Renal cortex interstitium (tissue), 15 donors: Measurements from ENCODE around the gene REPIN1. TPM values are rescaled to one million over a fixed set of nuclear protein-coding genes. Genes with fewer than 3 reads are reported as not detected.
A peak's percentile ranks its signal among the peaks of the same experiment; 100 is the strongest.

Source experiments
- DNase-seq, 11 donors: peaks; one replicate each; pipeline ENCODE4 v3.0.0-alpha.2; 2013; ENCODE audit warnings: low read depth in 9 of 11, low spot score in 4 of 11; ENCODE audit errors: extremely low read depth in 1 of 11
- long read RNA-seq, 16 experiments: transcript quantifications; one replicate each; lab custom pipeline, GENCODE V29; 2026
- polyA plus RNA-seq, 3 donors: library from polyadenylated mRNA; unstranded; fragments of 120-200 nt; gene quantifications; one replicate each; pipeline ENCODE4 v1.2.1, GENCODE V29; 2013; ENCODE audit not compliant: insufficient read length in 3 of 3

REPIN1 gene
- 100 to 1,000 TPM in 2 of 3 donors, 10 to 100 TPM in 1; 80.5 to 110 (median 109) TPM for polyA plus RNA-seq
- long read RNA-seq, donor 1, transcript REPIN1-203 (2 exons, 2,969 nt), result minor isoform, 9 of 87 reads
- long read RNA-seq, donor 1, transcript REPIN1-214 (3 exons, 2,058 nt), result minor isoform, 5 of 87 reads
- long read RNA-seq, donor 1, transcript REPIN1-202 (1 exons, 2,876 nt), result major isoform, 66 of 87 reads
- long read RNA-seq, donor 1, partial matches to known transcripts, result 0 of 87 reads
- long read RNA-seq, donor 1, other reads (novel, unspliced or antisense), result 0 of 87 reads
- long read RNA-seq, donor 2, transcript REPIN1-203 (2 exons, 2,969 nt), result minor isoform, 7 of 86 reads
- long read RNA-seq, donor 2, transcript REPIN1-207 (2 exons, 1,064 nt), result minor isoform, 5 of 86 reads
- long read RNA-seq, donor 2, transcript REPIN1-202 (1 exons, 2,876 nt), result major isoform, 68 of 86 reads
- long read RNA-seq, donor 2, partial matches to known transcripts, result 0 of 86 reads
- long read RNA-seq, donor 2, other reads (novel, unspliced or antisense), result 0 of 86 reads
- long read RNA-seq, donor 3, transcript REPIN1-202 (1 exons, 2,876 nt), result major isoform, 152 of 191 reads
- long read RNA-seq, donor 3, transcript REPIN1-214 (3 exons, 2,058 nt), result minor isoform, 7 of 191 reads
- long read RNA-seq, donor 3, transcript REPIN1-207 (2 exons, 1,064 nt), result minor isoform, 7 of 191 reads
- long read RNA-seq, donor 3, transcript REPIN1-203 (2 exons, 2,969 nt), result minor isoform, 22 of 191 reads
- long read RNA-seq, donor 3, partial matches to known transcripts, result 0 of 191 reads
- long read RNA-seq, donor 3, other reads (novel, unspliced or antisense), result 0 of 191 reads
- long read RNA-seq, donor 4, transcript REPIN1-203 (2 exons, 2,969 nt), result minor isoform, 11 of 95 reads
- long read RNA-seq, donor 4, transcript REPIN1-202 (1 exons, 2,876 nt), result major isoform, 78 of 95 reads
- long read RNA-seq, donor 4, partial matches to known transcripts, result 0 of 95 reads
- long read RNA-seq, donor 4, other reads (novel, unspliced or antisense), result 0 of 95 reads
- long read RNA-seq, donor 5, result 0 reads
- long read RNA-seq, donor 6, transcript REPIN1-203 (2 exons, 2,969 nt), result minor isoform, 8 of 118 reads
- long read RNA-seq, donor 6, transcript REPIN1-202 (1 exons, 2,876 nt), result major isoform, 104 of 118 reads
- long read RNA-seq, donor 6, partial matches to known transcripts, result 0 of 118 reads
- long read RNA-seq, donor 6, other reads (novel, unspliced or antisense), result 0 of 118 reads
- long read RNA-seq, donor 7, transcript REPIN1-202 (1 exons, 2,876 nt), result major isoform, 141 of 155 reads
- long read RNA-seq, donor 7, transcript REPIN1-203 (2 exons, 2,969 nt), result minor isoform, 11 of 155 reads
- long read RNA-seq, donor 7, partial matches to known transcripts, result 0 of 155 reads
- long read RNA-seq, donor 7, other reads (novel, unspliced or antisense), result 0 of 155 reads
- long read RNA-seq, donor 8, result 0 reads
- long read RNA-seq, donor 9, transcript REPIN1-202 (1 exons, 2,876 nt), result major isoform, 86 of 109 reads
- long read RNA-seq, donor 9, transcript REPIN1-203 (2 exons, 2,969 nt), result minor isoform, 10 of 109 reads
- long read RNA-seq, donor 9, transcript REPIN1-214 (3 exons, 2,058 nt), result minor isoform, 8 of 109 reads
- long read RNA-seq, donor 9, partial matches to known transcripts, result 0 of 109 reads
- long read RNA-seq, donor 9, other reads (novel, unspliced or antisense), result 0 of 109 reads
- long read RNA-seq, donor 10, transcript REPIN1-203 (2 exons, 2,969 nt), result minor isoform, 8 of 139 reads
- long read RNA-seq, donor 10, transcript REPIN1-202 (1 exons, 2,876 nt), result major isoform, 126 of 139 reads
- long read RNA-seq, donor 10, partial matches to known transcripts, result 0 of 139 reads
- long read RNA-seq, donor 10, other reads (novel, unspliced or antisense), result 0 of 139 reads
- long read RNA-seq, donor 11, transcript REPIN1-214 (3 exons, 2,058 nt), result minor isoform, 6 of 87 reads
- long read RNA-seq, donor 11, transcript REPIN1-202 (1 exons, 2,876 nt), result major isoform, 67 of 87 reads
- long read RNA-seq, donor 11, transcript REPIN1-203 (2 exons, 2,969 nt), result minor isoform, 13 of 87 reads
- long read RNA-seq, donor 11, partial matches to known transcripts, result 0 of 87 reads
- long read RNA-seq, donor 11, other reads (novel, unspliced or antisense), result 0 of 87 reads
- long read RNA-seq, donor 12, transcript REPIN1-202 (1 exons, 2,876 nt), result major isoform, 38 of 50 reads
- long read RNA-seq, donor 12, transcript REPIN1-203 (2 exons, 2,969 nt), result minor isoform, 8 of 50 reads
- long read RNA-seq, donor 12, partial matches to known transcripts, result 0 of 50 reads
- long read RNA-seq, donor 12, other reads (novel, unspliced or antisense), result 0 of 50 reads
- long read RNA-seq, donor 13, result 0 reads
- long read RNA-seq, donor 14, transcript REPIN1-202 (1 exons, 2,876 nt), result major isoform, 54 of 67 reads
- long read RNA-seq, donor 14, transcript REPIN1-203 (2 exons, 2,969 nt), result minor isoform, 8 of 67 reads
- long read RNA-seq, donor 14, partial matches to known transcripts, result 0 of 67 reads
- long read RNA-seq, donor 14, other reads (novel, unspliced or antisense), result 0 of 67 reads
- long read RNA-seq, donor 15, transcript REPIN1-202 (1 exons, 2,876 nt), result major isoform, 55 of 63 reads
- long read RNA-seq, donor 15, partial matches to known transcripts, result 0 of 63 reads
- long read RNA-seq, donor 15, other reads (novel, unspliced or antisense), result 0 of 63 reads
- long read RNA-seq, donor 16, transcript REPIN1-207 (2 exons, 1,064 nt), result minor isoform, 7 of 249 reads
- long read RNA-seq, donor 16, transcript REPIN1-203 (2 exons, 2,969 nt), result minor isoform, 23 of 249 reads
- long read RNA-seq, donor 16, transcript REPIN1-214 (3 exons, 2,058 nt), result minor isoform, 5 of 249 reads
- long read RNA-seq, donor 16, transcript REPIN1-202 (1 exons, 2,876 nt), result major isoform, 211 of 249 reads
- long read RNA-seq, donor 16, partial matches to known transcripts, result 0 of 249 reads
- long read RNA-seq, donor 16, other reads (novel, unspliced or antisense), result 0 of 249 reads

GRCh38 chr7:150368096-150368883, at the start of gene REPIN1:
Gene REPIN1, plus strand, starts transcription at chr7:150368822. Its CDS starts 890 bp downstream, at chr7:150369712.
- peak in 9 of 11 donors; percentile 50 to 90 (median 83) for DNase-seq

GRCh38 chr7:150321788-150322113, 46.9 kb upstream of the REPIN1 start:
- no peak for DNase-seq

- DNase-seq, result no peak
Observed at GRCh38 chr7:150322114-150322832, 46.3 kb upstream of the REPIN1 start.

GRCh38 chr7:150322833-150323681, 45.6 kb upstream of the REPIN1 start, which contains the start of the genes ACTR3C and LRRC61:
Gene ACTR3C, minus strand, starts transcription at chr7:150323545. Its CDS starts 28,249 bp downstream, at chr7:150295296.
Gene LRRC61, plus strand, starts transcription at chr7:150323355. Its CDS starts 13,507 bp downstream, at chr7:150336862.
- peak in 6 of 11 donors; percentile 58 to 73 (median 70) for DNase-seq

GRCh38 chr7:150323682-150324372, 44.8 kb upstream of the REPIN1 start:
- DNase-seq, result no peak

- no peak for DNase-seq
Observed at GRCh38 chr7:150324373-150324961, 44.2 kb upstream of the REPIN1 start.

GRCh38 chr7:150325110-150325611, 43.5 kb upstream of the REPIN1 start:
- no peak for DNase-seq

- no peak for DNase-seq
Observed at GRCh38 chr7:150325901-150326300, 42.7 kb upstream of the REPIN1 start.

- no peak for DNase-seq
Observed at GRCh38 chr7:150326657-150327268, 41.9 kb upstream of the REPIN1 start.

GRCh38 chr7:150327308-150327707, 41.3 kb upstream of the REPIN1 start:
- no peak for DNase-seq

GRCh38 chr7:150329331-150330120, 39.1 kb upstream of the REPIN1 start:
- no peak for DNase-seq
